B cell (primary cell): Measurements from ENCODE around the gene AQP12B. TPM values are rescaled to one million over a fixed set of nuclear protein-coding genes. Genes with fewer than 3 reads are reported as not detected.

Source experiments
- ATAC-seq: fragments of 200-7000 bp; cut with Tn5 transposase; one replicate; pipeline ENCODE4 v1.10.0; 2021; ENCODE audit warnings: low read depth, mild to moderate bottlenecking, moderate number of reproducible peaks, moderate library complexity
- CTCF ChIA-PET: fragments of 350-600 bp; sonication (Branson Sonifier 250); formaldehyde crosslinking; loops from one replicate; lab custom pipeline; 2021; ENCODE audit warnings: antibody characterized with exemption, inconsistent platforms; lab: Charles Lee
- POLR2A ChIA-PET: fragments of 350-600 bp; sonication (Branson Sonifier 250); formaldehyde crosslinking; loops from one replicate; lab custom pipeline; 2021; ENCODE audit warnings: antibody characterized with exemption; lab: Charles Lee
- DNase-seq: peaks from one replicate; pipeline ENCODE4 v3.0.0; 2013
- H2AFZ ChIP-seq: 2 replicates; pipeline ENCODE4 v1.6.1; 2012; ENCODE audit warnings: mild to moderate bottlenecking, low read depth, low read length; ENCODE audit not compliant: insufficient read depth, poor library complexity, severe bottlenecking
- H3K27ac ChIP-seq, 2 donors: 1 replicate in 1 of 2; 2 replicates in 1 of 2; pipeline ENCODE4 v1.5.1; 2012 to 2013; ENCODE audit warnings: low read length in 2 of 2, mild to moderate bottlenecking in 2 of 2, moderate library complexity in 1 of 2
- H3K27me3 ChIP-seq, 4 experiments: fragments of 200-600 bp in 1 of 4; sonication (generic) in 1 of 4; replicated peaks in 1 of 4; 1 replicate in 2 of 4; 2 replicates in 2 of 4; pipeline versions ENCODE4 v1.6.1 to v1.7.0; 2013 to 2016; ENCODE audit warnings: low read length in 3 of 4, mild to moderate bottlenecking in 2 of 4, mixed read lengths in 1 of 4, moderate library complexity in 1 of 4; ENCODE audit not compliant: insufficient read depth in 4 of 4, control insufficient read depth in 3 of 4; ENCODE audit errors: control extremely low read depth in 1 of 4
- H3K36me3 ChIP-seq, 2 experiments: replicated peaks in 1 of 2; 1 replicate in 1 of 2; 2 replicates in 1 of 2; pipeline versions ENCODE4 v1.6.1 to v1.7.1; 2013; ENCODE audit warnings: low read length in 1 of 2; ENCODE audit not compliant: insufficient read depth in 2 of 2, control insufficient read depth in 1 of 2; ENCODE audit errors: control extremely low read depth in 1 of 2, extremely low read depth in 1 of 2
- H3K4me1 ChIP-seq, 2 donors: fragments of 200-600 bp in 1 of 2; sonication (generic) in 1 of 2; 1 replicate in 1 of 2; 2 replicates in 1 of 2; pipeline versions ENCODE4 v1.5.1 to v1.6.1; 2013 to 2017; ENCODE audit warnings: low read length in 2 of 2; ENCODE audit not compliant: control insufficient read depth in 2 of 2, insufficient read depth in 2 of 2
- H3K4me2 ChIP-seq: replicated peaks from 2 replicates; pipeline ENCODE3; 2012; ENCODE audit warnings: mild to moderate bottlenecking, low read depth, low read length; ENCODE audit not compliant: poor library complexity, severe bottlenecking
- H3K4me3 ChIP-seq, 5 experiments: fragments of 200-600 bp in 1 of 5; sonication (generic) in 1 of 5; 1 replicate in 3 of 5; 2 replicates in 2 of 5; pipeline versions ENCODE4 v1.5.1 to v1.7.0; 2011 to 2016; ENCODE audit warnings: low read length in 4 of 5, mild to moderate bottlenecking in 4 of 5, low read depth in 2 of 5, control low read depth in 1 of 5, moderate library complexity in 1 of 5; ENCODE audit not compliant: insufficient read depth in 1 of 5; ENCODE audit errors: control extremely low read depth in 1 of 5, extremely low read depth in 1 of 5
- H3K79me2 ChIP-seq: fragments of 200-600 bp; sonication (generic); one replicate; pipeline ENCODE4 v1.6.0; 2016; ENCODE audit warnings: low read length; ENCODE audit not compliant: control insufficient read depth, insufficient read depth
- H3K9ac ChIP-seq: fragments of 200-600 bp; sonication (generic); 2 replicates; pipeline ENCODE4 v1.6.1; 2017; ENCODE audit warnings: mild to moderate bottlenecking, low read length, moderate library complexity
- H3K9me3 ChIP-seq, 3 donors: one replicate each; pipeline versions ENCODE4 v1.6.1 to v1.7.1; 2013; ENCODE audit warnings: low read length in 2 of 3; ENCODE audit not compliant: control insufficient read depth in 2 of 3, insufficient read depth in 1 of 3; ENCODE audit errors: control extremely low read depth in 1 of 3
- H4K20me1 ChIP-seq: 2 replicates; pipeline ENCODE4 v1.6.0; 2012; ENCODE audit warnings: mild to moderate bottlenecking, low read length; ENCODE audit not compliant: insufficient read depth, control insufficient read depth, poor library complexity, severe bottlenecking
- H3K27ac Mint-ChIP-seq: one replicate; pipeline ENCODE4 v1.8.0; 2021; ENCODE audit warnings: mixed read lengths
- H3K27me3 Mint-ChIP-seq: one replicate; pipeline ENCODE4 v1.8.0; 2021; ENCODE audit warnings: mixed read lengths
- H3K4me1 Mint-ChIP-seq: one replicate; pipeline ENCODE4 v1.8.0; 2021; ENCODE audit warnings: mixed read lengths
- H3K4me3 Mint-ChIP-seq: one replicate; pipeline ENCODE4 v1.8.0; 2021; ENCODE audit warnings: mixed read lengths
- H3K9me3 Mint-ChIP-seq: one replicate; pipeline ENCODE4 v1.8.0; 2022; ENCODE audit warnings: mixed read lengths; ENCODE audit not compliant: insufficient read depth
- CTCF ChIP-seq: fragments of 200-600 bp; IDR thresholded peaks from one replicate; pipeline ENCODE4 v1.8.0; 2022; ENCODE audit warnings: antibody characterized with exemption, mild to moderate bottlenecking
- EZH2 ChIP-seq: IDR thresholded peaks from 2 replicates; pipeline ENCODE4 v1.6.1; 2012; ENCODE audit warnings: borderline replicate concordance, low read depth, mild to moderate bottlenecking, moderate library complexity, low read length; ENCODE audit not compliant: insufficient read depth, poor library complexity, severe bottlenecking
- whole genome bisulfite sequencing: methylation state at CpG from one replicate; pipeline ENCODE4 v1.1.5; 2013; ENCODE audit warnings: missing lambda C conversion rate; ENCODE audit not compliant: insufficient coverage; 5-methylcytosine and 5-hydroxymethylcytosine counted together
- intact Hi-C: fragments of 100-400 bp; cut with micrococcal nuclease; formaldehyde crosslinking; loops from one replicate; pipeline ENCODE4 v1.10.0; 2022
- polyA plus RNA-seq: library from polyadenylated mRNA; depleted of rRNA; stranded (reverse); fragments of >200 nt; gene quantifications from 2 replicates; pipeline ENCODE4 v1.2.3, GENCODE V29; 2012
- total RNA-seq, 2 donors: library from RNA; stranded (reverse); fragments of 120-200 nt in 1 of 2; gene quantifications; 1 replicate in 1 of 2; 2 replicates in 1 of 2; pipeline versions ENCODE4 v1.2.3 to v1.2.4, GENCODE V29; 2013 to 2022

AQP12B gene
- total and polyA plus RNA-seq, 2 donors (not counting 1 experiment from before 2014, with no cell fraction given), result not detected

- no peaks in the 10 kb centered on the region for H3K79me2 ChIP-seq
- Mint-ChIP-seq H3K27me3 (no peaks in the 10 kb centered on the region), H3K4me1 (no peaks in the 10 kb centered on the region), H3K27ac (no peak overlapping the region), H3K4me3 (no peak overlapping the region), H3K9me3 (peaks cover 4% of the 10 kb centered on the region)
- no peak for ATAC-seq
- TF ChIP-seq EZH2, result no peak
- TF ChIP-seq CTCF, result no peak
- 89% methylated on average over 11 of the region's 11 CpGs for WGBS
- H4K20me1 ChIP-seq, result no peaks in the 10 kb centered on the region
- H3K27me3 ChIP-seq, result no peaks in the 10 kb centered on the region
- H3K4me2 ChIP-seq, result no peak overlapping the region
- H3K9ac ChIP-seq, result no peak overlapping the region
- H3K9me3 ChIP-seq, result peaks cover 0 to 37% (median 17%) of the 10 kb centered on the region in 3 donors
- DNase-seq, result no peak
- CTCF ChIA-PET, result no interaction called here
- H3K27ac ChIP-seq, result no peak overlapping the region
- intact Hi-C loops, result no loop called here
- H2AFZ ChIP-seq, result no peak overlapping the region
- no peaks in the 10 kb centered on the region for H3K4me1 ChIP-seq
- no peaks in the 10 kb centered on the region for H3K36me3 ChIP-seq
- POLR2A ChIA-PET, result no interaction called here
- H3K4me3 ChIP-seq, result no peak overlapping the region
These were observed 51.0 kb downstream of the AQP12B start for GRCh38 chr2:240631548-240632305.

GRCh38 chr2:240630771-240631547, 51.7 kb downstream of the AQP12B start:
- Mint-ChIP-seq H3K9me3 (peaks cover 4% of the 10 kb centered on the region), H3K27me3 (no peaks in the 10 kb centered on the region), H3K4me1 (no peaks in the 10 kb centered on the region), H3K27ac (no peak overlapping the region), H3K4me3 (no peak overlapping the region)
- H3K4me2 ChIP-seq, result no peak overlapping the region
- ChIA-PET POLR2A (no interaction called here), CTCF (no interaction called here)
- H3K9me3 ChIP-seq, result peaks cover 0 to 37% (median 17%) of the 10 kb centered on the region in 3 donors
- TF ChIP-seq EZH2, result no peak
- TF ChIP-seq CTCF, result no peak
- no peak overlapping the region for H3K27ac ChIP-seq
- H3K79me2 ChIP-seq, result no peaks in the 10 kb centered on the region
- no peaks in the 10 kb centered on the region for H4K20me1 ChIP-seq
- no peak overlapping the region for H2AFZ ChIP-seq
- ATAC-seq (no peak), DNase-seq (no peak)
- no peak overlapping the region for H3K9ac ChIP-seq
- H3K36me3 ChIP-seq, result no peaks in the 10 kb centered on the region
- 96% methylated on average over 14 of the region's 21 CpGs for WGBS
- H3K4me1 ChIP-seq, result no peaks in the 10 kb centered on the region
- no peak overlapping the region for H3K4me3 ChIP-seq
- intact Hi-C loops, result no loop called here
- no peaks in the 10 kb centered on the region for H3K27me3 ChIP-seq
